ENCODE results near the gene LRRC8D. TPM values are rescaled to one million over a fixed set of nuclear protein-coding genes. Genes with fewer than 3 reads are reported as not detected.

LRRC8D gene
- total and polyA plus RNA-seq, 4 donors = 7.1 to 17.4 (median 14.4) TPM

DNA sequence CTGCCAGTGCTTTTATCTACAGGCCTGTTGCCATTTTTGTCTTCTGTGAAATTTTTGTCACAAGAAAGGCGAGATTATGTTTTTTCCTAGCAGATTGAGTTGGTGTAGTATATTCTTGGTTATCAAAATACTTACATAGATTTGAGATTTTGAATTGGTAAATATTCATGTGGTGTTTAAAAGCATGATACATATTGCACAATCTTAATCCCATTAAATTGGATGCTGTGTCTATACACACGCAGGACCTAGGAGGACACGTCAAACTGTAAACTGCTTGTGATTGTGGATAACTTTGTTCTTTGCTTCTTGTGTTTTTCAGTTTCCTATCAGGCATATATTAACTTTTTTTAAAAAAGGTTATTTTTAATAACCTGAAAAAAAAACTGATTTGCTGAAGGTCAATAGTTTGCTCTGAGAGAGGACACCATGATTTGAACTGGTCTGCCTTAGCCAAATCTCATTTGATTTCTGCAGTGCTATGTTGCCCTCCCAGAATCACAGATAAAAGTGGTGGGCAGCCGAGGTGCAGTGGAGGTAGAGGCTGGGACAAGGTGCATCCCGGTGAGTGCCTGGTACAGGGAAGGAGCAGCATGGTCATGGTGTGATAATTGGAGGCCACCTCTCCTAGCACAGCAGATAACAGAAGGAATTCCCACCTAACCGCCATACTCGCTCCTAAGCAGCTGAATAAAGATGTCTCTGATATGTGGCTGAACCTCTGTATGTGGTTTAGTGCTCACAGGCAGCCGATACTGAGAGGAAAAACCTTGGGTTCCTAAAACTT is 76.7 kb downstream of the LRRC8D start:
- Histone ChIP-seq H3K27ac (ENCODE audit: low read depth in 1 of 2, low read length in 2 of 2) (no peak overlapping the region), H3K36me3 (ENCODE audit: control insufficient read depth in 4 of 4, insufficient read depth in 3 of 4, low read depth in 1 of 4, low read length in 3 of 4) (no peaks in the 10 kb centered on the region), H3K4me1 (ENCODE audit: control insufficient read depth in 4 of 4, insufficient read depth in 4 of 4, low read length in 3 of 4) (peaks cover 4 to 22% (median 14%) of the 10 kb centered on the region in 4 donors), H3K9ac (ENCODE audit: low read depth in 1 of 2, low read length in 2 of 2) (no peak overlapping the region), H3K9me3 (ENCODE audit: control insufficient read depth in 4 of 4, low read length in 3 of 4) (no peaks in the 10 kb centered on the region), H3K27me3 (ENCODE audit: control insufficient read depth in 4 of 4, insufficient read depth in 4 of 4, low read length in 3 of 4) (no peaks in the 10 kb centered on the region), H3K4me3 (ENCODE audit: low read depth in 1 of 3, low read length in 3 of 3) (no peak overlapping the region)
- TF ChIP-seq, protein P1, sequence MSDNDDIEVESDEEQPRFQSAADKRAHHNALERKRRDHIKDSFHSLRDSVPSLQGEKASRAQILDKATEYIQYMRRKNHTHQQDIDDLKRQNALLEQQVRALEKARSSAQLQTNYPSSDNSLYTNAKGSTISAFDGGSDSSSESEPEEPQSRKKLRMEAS (IDR thresholded peaks at IDR 0.05) = no peak
- DNase-seq (ENCODE audit: low spot score) = no peak
- 89% methylated on average over 8 of the region's 8 CpGs for WGBS

DNA sequence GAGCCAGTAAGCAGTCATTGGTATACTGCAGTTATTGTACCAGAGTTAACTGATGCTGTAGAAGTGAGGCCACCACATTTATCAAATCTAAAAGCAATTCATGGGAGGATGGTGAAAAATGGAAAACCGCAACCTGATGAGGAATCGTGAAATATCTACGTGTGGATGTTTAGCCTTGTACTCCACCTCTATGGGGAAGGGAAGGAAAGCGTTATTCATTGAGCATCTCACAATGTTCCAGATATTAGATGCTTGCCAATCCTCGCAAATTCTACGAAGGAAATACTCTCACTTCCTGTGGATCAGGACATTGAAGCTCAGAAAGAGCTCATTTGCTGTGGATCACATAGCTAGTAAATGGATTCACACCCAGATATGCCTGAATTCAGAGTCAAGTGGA is 77.3 kb downstream of the LRRC8D start:
- DNase-seq (ENCODE audit: low spot score) = no peak
- Histone ChIP-seq H3K9ac (ENCODE audit: low read depth in 1 of 2, low read length in 2 of 2) (no peak overlapping the region), H3K27me3 (ENCODE audit: control insufficient read depth in 4 of 4, insufficient read depth in 4 of 4, low read length in 3 of 4) (no peaks in the 10 kb centered on the region), H3K27ac (ENCODE audit: low read depth in 1 of 2, low read length in 2 of 2) (no peak overlapping the region), H3K4me3 (ENCODE audit: low read depth in 1 of 3, low read length in 3 of 3) (no peak overlapping the region), H3K36me3 (ENCODE audit: control insufficient read depth in 4 of 4, insufficient read depth in 3 of 4, low read depth in 1 of 4, low read length in 3 of 4) (no peaks in the 10 kb centered on the region), H3K9me3 (ENCODE audit: control insufficient read depth in 4 of 4, low read length in 3 of 4) (no peaks in the 10 kb centered on the region), H3K4me1 (ENCODE audit: control insufficient read depth in 4 of 4, insufficient read depth in 4 of 4, low read length in 3 of 4) (peaks cover 4 to 27% (median 17%) of the 10 kb centered on the region in 4 donors)
- no peak for TF ChIP-seq EGR1 (IDR thresholded peaks at IDR 0.05; ENCODE audit: low read depth in 2 of 2)
- no peak for TF ChIP-seq HNF4A (conservative IDR thresholded peaks at IDR 0.05)
- no peak for TF ChIP-seq TAF1 (conservative IDR thresholded peaks at IDR 0.05)
- TF ChIP-seq RXRA (IDR thresholded peaks at IDR 0.05) = no peak
- TF ChIP-seq NR2F2 (IDR thresholded peaks at IDR 0.05) = no peak
- TF ChIP-seq RAD21 (IDR thresholded peaks at IDR 0.05) = no peak
- TF ChIP-seq, protein P2, sequence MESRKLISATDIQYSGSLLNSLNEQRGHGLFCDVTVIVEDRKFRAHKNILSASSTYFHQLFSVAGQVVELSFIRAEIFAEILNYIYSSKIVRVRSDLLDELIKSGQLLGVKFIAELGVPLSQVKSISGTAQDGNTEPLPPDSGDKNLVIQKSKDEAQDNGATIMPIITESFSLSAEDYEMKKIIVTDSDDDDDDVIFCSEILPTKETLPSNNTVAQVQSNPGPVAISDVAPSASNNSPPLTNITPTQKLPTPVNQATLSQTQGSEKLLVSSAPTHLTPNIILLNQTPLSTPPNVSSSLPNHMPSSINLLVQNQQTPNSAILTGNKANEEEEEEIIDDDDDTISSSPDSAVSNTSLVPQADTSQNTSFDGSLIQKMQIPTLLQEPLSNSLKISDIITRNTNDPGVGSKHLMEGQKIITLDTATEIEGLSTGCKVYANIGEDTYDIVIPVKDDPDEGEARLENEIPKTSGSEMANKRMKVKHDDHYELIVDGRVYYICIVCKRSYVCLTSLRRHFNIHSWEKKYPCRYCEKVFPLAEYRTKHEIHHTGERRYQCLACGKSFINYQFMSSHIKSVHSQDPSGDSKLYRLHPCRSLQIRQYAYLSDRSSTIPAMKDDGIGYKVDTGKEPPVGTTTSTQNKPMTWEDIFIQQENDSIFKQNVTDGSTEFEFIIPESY (IDR thresholded peaks at IDR 0.05) = no peak
- TF ChIP-seq, protein P3, sequence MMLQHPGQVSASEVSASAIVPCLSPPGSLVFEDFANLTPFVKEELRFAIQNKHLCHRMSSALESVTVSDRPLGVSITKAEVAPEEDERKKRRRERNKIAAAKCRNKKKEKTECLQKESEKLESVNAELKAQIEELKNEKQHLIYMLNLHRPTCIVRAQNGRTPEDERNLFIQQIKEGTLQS (IDR thresholded peaks at IDR 0.05) = no peak
- TF ChIP-seq, protein P4, sequence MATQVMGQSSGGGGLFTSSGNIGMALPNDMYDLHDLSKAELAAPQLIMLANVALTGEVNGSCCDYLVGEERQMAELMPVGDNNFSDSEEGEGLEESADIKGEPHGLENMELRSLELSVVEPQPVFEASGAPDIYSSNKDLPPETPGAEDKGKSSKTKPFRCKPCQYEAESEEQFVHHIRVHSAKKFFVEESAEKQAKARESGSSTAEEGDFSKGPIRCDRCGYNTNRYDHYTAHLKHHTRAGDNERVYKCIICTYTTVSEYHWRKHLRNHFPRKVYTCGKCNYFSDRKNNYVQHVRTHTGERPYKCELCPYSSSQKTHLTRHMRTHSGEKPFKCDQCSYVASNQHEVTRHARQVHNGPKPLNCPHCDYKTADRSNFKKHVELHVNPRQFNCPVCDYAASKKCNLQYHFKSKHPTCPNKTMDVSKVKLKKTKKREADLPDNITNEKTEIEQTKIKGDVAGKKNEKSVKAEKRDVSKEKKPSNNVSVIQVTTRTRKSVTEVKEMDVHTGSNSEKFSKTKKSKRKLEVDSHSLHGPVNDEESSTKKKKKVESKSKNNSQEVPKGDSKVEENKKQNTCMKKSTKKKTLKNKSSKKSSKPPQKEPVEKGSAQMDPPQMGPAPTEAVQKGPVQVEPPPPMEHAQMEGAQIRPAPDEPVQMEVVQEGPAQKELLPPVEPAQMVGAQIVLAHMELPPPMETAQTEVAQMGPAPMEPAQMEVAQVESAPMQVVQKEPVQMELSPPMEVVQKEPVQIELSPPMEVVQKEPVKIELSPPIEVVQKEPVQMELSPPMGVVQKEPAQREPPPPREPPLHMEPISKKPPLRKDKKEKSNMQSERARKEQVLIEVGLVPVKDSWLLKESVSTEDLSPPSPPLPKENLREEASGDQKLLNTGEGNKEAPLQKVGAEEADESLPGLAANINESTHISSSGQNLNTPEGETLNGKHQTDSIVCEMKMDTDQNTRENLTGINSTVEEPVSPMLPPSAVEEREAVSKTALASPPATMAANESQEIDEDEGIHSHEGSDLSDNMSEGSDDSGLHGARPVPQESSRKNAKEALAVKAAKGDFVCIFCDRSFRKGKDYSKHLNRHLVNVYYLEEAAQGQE (IDR thresholded peaks at IDR 0.05) = no peak
- TF ChIP-seq FOXA1 (IDR thresholded peaks at IDR 0.05) = no peak
- TF ChIP-seq, protein P5, sequence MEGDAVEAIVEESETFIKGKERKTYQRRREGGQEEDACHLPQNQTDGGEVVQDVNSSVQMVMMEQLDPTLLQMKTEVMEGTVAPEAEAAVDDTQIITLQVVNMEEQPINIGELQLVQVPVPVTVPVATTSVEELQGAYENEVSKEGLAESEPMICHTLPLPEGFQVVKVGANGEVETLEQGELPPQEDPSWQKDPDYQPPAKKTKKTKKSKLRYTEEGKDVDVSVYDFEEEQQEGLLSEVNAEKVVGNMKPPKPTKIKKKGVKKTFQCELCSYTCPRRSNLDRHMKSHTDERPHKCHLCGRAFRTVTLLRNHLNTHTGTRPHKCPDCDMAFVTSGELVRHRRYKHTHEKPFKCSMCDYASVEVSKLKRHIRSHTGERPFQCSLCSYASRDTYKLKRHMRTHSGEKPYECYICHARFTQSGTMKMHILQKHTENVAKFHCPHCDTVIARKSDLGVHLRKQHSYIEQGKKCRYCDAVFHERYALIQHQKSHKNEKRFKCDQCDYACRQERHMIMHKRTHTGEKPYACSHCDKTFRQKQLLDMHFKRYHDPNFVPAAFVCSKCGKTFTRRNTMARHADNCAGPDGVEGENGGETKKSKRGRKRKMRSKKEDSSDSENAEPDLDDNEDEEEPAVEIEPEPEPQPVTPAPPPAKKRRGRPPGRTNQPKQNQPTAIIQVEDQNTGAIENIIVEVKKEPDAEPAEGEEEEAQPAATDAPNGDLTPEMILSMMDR (IDR thresholded peaks at IDR 0.05; ENCODE audit: low read depth, low read length, missing input control) = no peak
- no peak for TF ChIP-seq FOXA2 (IDR thresholded peaks at IDR 0.05)
- TF ChIP-seq HNF4G (IDR thresholded peaks at IDR 0.05) = no peak
- no peak for TF ChIP-seq JUND (IDR thresholded peaks at IDR 0.05)
- no peak for TF ChIP-seq SP1 (IDR thresholded peaks at IDR 0.05)
- TF ChIP-seq YY1 (IDR thresholded peaks at IDR 0.05) = no peak
- TF ChIP-seq GABPA (IDR thresholded peaks at IDR 0.05 in 1 of 2, conservative IDR thresholded peaks at IDR 0.05 in 1 of 2) = no peak
- TF ChIP-seq, protein P1 (IDR thresholded peaks at IDR 0.05) = no peak
- 93% methylated on average over 6 of the region's 6 CpGs for WGBS

All from liver (tissue), 9 donors.